Renal pelvis (tissue), 4 donors: ENCODE results near the gene VTCN1. TPM values are rescaled to one million over a fixed set of nuclear protein-coding genes. Genes with fewer than 3 reads are reported as not detected.
"Not testable (repeated sequence)": the region's sequence is repeated elsewhere in the genome, so short reads cannot be mapped to it uniquely, and the experiment has no call there.

Experiments used
- DNase-seq: peaks from one replicate; pipeline ENCODE4 v3.0.0-alpha.2; 2013
- polyA plus RNA-seq, 3 donors: library from polyadenylated mRNA; unstranded; fragments of 120-200 nt; gene quantifications; one replicate each; pipeline ENCODE4 v1.2.1, GENCODE V29; 2013; ENCODE audit not compliant: insufficient read length in 3 of 3

The VTCN1 gene
- polyA plus RNA-seq, 3 donors: 16.7 to 32.1 (median 25.0) TPM

GRCh38 chr1:117169871-117170596 lies 40.7 kb downstream of the VTCN1 start:
- no peak for DNase-seq

GRCh38 chr1:117167402-117167801 lies 43.3 kb downstream of the VTCN1 start:
- no peak for DNase-seq

- no peak for DNase-seq
Measured at GRCh38 chr1:117166076-117166475, 44.7 kb downstream of the VTCN1 start.

GRCh38 chr1:117164209-117164608 lies 46.5 kb downstream of the VTCN1 start:
- DNase-seq: no peak

- DNase-seq: no peak
Measured at GRCh38 chr1:117162816-117163215, 47.9 kb downstream of the VTCN1 start.

- DNase-seq: peak; percentile 52
Measured at GRCh38 chr1:117161887-117162286, 48.8 kb downstream of the VTCN1 start.

- DNase-seq: not testable (repeated sequence)
Measured at GRCh38 chr1:117151305-117151704, 59.4 kb downstream of the VTCN1 start.

GRCh38 chr1:117150316-117150715 lies 60.4 kb downstream of the VTCN1 start:
- DNase-seq: no peak

GRCh38 chr1:117147856-117148588 lies 62.7 kb downstream of the VTCN1 start:
- DNase-seq: no peak

- no peak for DNase-seq
Measured at GRCh38 chr1:117147341-117147831, 63.3 kb downstream of the VTCN1 start.

- no peak for DNase-seq
Measured at GRCh38 chr1:117146575-117147340, 64.0 kb downstream of the VTCN1 start.

- DNase-seq: no peak
Measured at GRCh38 chr1:117146072-117146471, 64.7 kb downstream of the VTCN1 start.

- no peak for DNase-seq
Measured at GRCh38 chr1:117143871-117144270, 66.9 kb downstream of the VTCN1 start.

- no peak for DNase-seq
Measured at GRCh38 chr1:117143172-117143571, 67.6 kb downstream of the VTCN1 start.

- no peak for DNase-seq
Measured at GRCh38 chr1:117142200-117142599, 68.5 kb downstream of the VTCN1 start.

- no peak for DNase-seq
Measured at GRCh38 chr1:117138561-117138960, 72.2 kb downstream of the VTCN1 start.

- no peak for DNase-seq
Measured at GRCh38 chr1:117138106-117138505, 72.6 kb downstream of the VTCN1 start.

- no peak for DNase-seq
Measured at GRCh38 chr1:117137281-117137855, 73.4 kb downstream of the VTCN1 start.

GRCh38 chr1:117136749-117137148 lies 74.0 kb downstream of the VTCN1 start:
- DNase-seq: no peak

GRCh38 chr1:117135329-117135728 lies 75.4 kb downstream of the VTCN1 start:
- DNase-seq: no peak

GRCh38 chr1:117130526-117130925 lies 80.2 kb downstream of the VTCN1 start:
- DNase-seq: no peak
